ENCODE measurements around the gene PCSK2. TPM values are rescaled to one million over a fixed set of nuclear protein-coding genes. Genes with fewer than 3 reads are reported as not detected.

Gene PCSK2
- total RNA-seq, 4 donors from 2014 or later, result 2.0 to 12.5 (median 7.2) TPM

DNA sequence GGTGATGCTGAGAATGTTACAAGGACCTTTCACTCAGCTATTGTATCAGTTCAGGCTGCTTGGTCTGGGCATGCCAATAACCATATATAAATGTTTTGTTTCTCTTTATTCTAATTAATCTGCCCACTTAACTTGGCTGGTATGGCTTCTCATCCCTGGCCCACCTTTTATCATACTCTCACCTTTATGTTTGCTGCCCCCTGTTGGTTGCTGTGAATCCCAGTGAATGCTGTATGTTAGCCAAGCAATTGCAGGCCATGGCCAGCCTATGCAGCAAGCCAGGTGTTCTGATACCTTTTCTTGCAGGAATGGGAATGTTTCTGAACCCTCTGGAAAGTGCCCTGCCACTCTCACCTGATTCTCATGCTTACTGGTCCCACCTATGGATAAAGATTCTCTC, 54.6 kb downstream of the PCSK2 start:
- intact Hi-C loops (cut with DNase I), result no loop called here
- no peaks in the 10 kb centered on the region for H3K4me1 ChIP-seq
- H3K36me3 ChIP-seq, result no peaks in the 10 kb centered on the region
- no peaks in the 10 kb centered on the region for H3K27me3 ChIP-seq
- no peaks in the 10 kb centered on the region for H3K9me3 ChIP-seq
- TF ChIP-seq, protein P1, sequence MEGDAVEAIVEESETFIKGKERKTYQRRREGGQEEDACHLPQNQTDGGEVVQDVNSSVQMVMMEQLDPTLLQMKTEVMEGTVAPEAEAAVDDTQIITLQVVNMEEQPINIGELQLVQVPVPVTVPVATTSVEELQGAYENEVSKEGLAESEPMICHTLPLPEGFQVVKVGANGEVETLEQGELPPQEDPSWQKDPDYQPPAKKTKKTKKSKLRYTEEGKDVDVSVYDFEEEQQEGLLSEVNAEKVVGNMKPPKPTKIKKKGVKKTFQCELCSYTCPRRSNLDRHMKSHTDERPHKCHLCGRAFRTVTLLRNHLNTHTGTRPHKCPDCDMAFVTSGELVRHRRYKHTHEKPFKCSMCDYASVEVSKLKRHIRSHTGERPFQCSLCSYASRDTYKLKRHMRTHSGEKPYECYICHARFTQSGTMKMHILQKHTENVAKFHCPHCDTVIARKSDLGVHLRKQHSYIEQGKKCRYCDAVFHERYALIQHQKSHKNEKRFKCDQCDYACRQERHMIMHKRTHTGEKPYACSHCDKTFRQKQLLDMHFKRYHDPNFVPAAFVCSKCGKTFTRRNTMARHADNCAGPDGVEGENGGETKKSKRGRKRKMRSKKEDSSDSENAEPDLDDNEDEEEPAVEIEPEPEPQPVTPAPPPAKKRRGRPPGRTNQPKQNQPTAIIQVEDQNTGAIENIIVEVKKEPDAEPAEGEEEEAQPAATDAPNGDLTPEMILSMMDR (IDR thresholded peaks at IDR 0.05), result no peak
- no peak for TF ChIP-seq POLR2AphosphoS5 (IDR thresholded peaks at IDR 0.05)
- TF ChIP-seq POLR2A (IDR thresholded peaks at IDR 0.05; ENCODE audit: low read depth), result no peak
- TF ChIP-seq EP300 (IDR thresholded peaks at IDR 0.05), result no peak
- no peak for DNase-seq (ENCODE audit: extremely low spot score)
- H3K4me3 ChIP-seq, result no peak overlapping the region
- H3K27ac ChIP-seq (replicated peaks in 1 of 4), result no peak overlapping the region

DNA sequence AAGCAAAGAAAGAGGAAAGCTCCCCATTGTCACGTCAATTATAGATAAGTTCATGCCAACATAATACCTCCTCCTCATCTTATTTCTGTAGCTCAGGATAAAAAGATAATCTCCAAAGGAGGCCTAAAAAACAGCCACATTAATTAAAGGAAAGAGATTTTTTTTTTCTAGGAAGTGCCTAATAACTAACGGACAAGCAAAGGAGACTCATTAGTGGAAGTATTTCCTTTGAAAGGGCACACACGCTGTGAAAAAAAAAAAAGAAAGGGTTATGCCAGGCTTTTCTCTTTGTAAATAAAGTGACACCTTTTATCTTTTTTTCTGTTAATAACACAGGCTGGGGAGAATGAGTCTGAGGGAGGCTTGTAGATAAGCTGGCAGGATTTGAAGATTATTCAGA, 55.7 kb downstream of the PCSK2 start:
- Histone ChIP-seq H3K4me3 (no peak overlapping the region), H3K9me3 (no peaks in the 10 kb centered on the region), H3K27me3 (no peaks in the 10 kb centered on the region), H3K27ac (replicated peaks in 1 of 4) (no peak overlapping the region), H3K36me3 (no peaks in the 10 kb centered on the region), H3K4me1 (no peaks in the 10 kb centered on the region)
- intact Hi-C loops (cut with DNase I), result no loop called here
- no peak for DNase-seq (ENCODE audit: extremely low spot score)
- WGBS, result 70% methylated on average over 3 of the region's 3 CpGs
- TF ChIP-seq POLR2A (IDR thresholded peaks at IDR 0.05; ENCODE audit: low read depth) (no peak), EP300 (IDR thresholded peaks at IDR 0.05) (no peak)

DNA sequence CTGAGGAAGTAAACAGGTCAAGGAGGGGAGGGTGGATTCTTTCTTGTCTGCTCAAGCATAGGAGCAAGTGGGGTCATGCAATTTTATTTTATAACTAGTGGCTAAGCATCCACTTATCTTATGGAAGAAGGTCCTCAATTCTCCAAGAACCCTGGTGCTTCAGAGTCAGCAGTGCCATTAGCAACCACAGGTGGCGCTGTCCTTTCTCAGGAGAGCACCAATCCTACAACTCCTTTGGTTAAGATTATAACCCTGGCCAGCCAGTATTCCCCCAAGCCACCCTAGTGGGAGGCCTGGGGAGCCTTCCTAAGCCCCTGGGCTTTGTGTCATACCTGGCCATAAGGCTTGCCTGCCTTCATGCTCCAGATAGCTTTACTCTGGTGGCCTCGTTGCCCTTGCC, 60.7 kb downstream of the PCSK2 start:
- H3K4me3 ChIP-seq, result no peak overlapping the region
- no peak for TF ChIP-seq POLR2A (IDR thresholded peaks at IDR 0.05; ENCODE audit: low read depth)
- TF ChIP-seq POLR2AphosphoS5 (IDR thresholded peaks at IDR 0.05), result no peak
- TF ChIP-seq EP300 (IDR thresholded peaks at IDR 0.05), result no peak
- TF ChIP-seq, protein P1 (IDR thresholded peaks at IDR 0.05), result no peak
- H3K27me3 ChIP-seq, result no peaks in the 10 kb centered on the region
- no peak for DNase-seq (ENCODE audit: extremely low spot score)
- WGBS, result 100% methylated on average over 1 of the region's 2 CpGs
- intact Hi-C loops (cut with DNase I), result no loop called here
- H3K36me3 ChIP-seq, result no peaks in the 10 kb centered on the region
- no peaks in the 10 kb centered on the region for H3K9me3 ChIP-seq
- no peaks in the 10 kb centered on the region for H3K4me1 ChIP-seq
- no peak overlapping the region for H3K27ac ChIP-seq (replicated peaks in 1 of 4)

DNA sequence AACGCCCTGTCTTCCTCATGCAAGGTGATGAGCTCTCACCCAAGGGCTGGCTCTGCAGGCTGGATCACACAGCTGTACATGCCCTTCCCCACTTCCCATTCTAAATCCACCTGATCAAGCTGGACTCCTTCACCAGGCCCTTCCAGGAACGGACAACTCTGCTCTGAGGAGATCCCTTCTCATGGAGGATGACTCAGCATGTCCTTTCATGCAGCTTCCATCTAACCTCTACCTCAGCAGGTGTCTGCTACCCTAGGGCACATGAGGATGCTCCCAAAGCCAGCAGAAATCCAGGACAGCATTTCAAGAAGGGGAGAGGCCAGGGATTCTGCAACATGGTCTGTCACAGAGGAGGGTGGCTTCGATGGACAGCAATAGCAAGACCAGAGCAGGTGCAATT, 61.2 kb downstream of the PCSK2 start:
- 100% methylated on average over 2 of the region's 3 CpGs for WGBS
- no peak overlapping the region for H3K4me3 ChIP-seq
- no peaks in the 10 kb centered on the region for H3K9me3 ChIP-seq
- no peaks in the 10 kb centered on the region for H3K36me3 ChIP-seq
- no peaks in the 10 kb centered on the region for H3K4me1 ChIP-seq
- no peak for TF ChIP-seq EP300 (IDR thresholded peaks at IDR 0.05)
- TF ChIP-seq, protein P1 (IDR thresholded peaks at IDR 0.05), result no peak
- TF ChIP-seq POLR2AphosphoS5 (IDR thresholded peaks at IDR 0.05), result no peak
- no peak for TF ChIP-seq POLR2A (IDR thresholded peaks at IDR 0.05; ENCODE audit: low read depth)
- no peak overlapping the region for H3K27ac ChIP-seq (replicated peaks in 1 of 4)
- no peak for DNase-seq (ENCODE audit: extremely low spot score)
- intact Hi-C loops (cut with DNase I), result no loop called here
- H3K27me3 ChIP-seq, result no peaks in the 10 kb centered on the region

DNA sequence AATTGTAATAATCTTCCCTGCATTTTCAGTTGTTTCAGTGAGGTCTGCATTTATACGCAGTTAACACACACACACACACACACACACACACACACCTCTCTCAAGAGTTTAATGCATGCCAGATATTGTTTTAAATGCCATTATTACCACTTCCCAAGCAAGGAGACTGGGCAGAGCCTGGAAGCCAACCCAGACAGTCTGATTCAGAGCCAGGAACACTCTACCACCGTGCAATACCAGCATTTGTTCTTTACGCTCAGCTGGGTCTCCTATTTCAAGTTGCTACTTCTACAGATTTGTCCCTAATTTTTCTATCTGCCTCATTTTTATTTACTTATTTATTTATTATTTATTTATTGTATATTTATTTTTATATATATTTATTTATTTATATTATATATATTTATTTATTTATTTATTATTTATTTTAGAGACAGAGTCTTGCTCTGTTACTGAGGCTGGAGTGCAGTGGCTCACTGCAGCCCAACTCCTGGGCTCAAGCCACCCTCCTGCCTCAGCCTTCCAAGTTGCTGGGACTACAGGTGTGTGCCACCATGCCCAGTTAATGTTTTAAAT, 68.4 kb downstream of the PCSK2 start:
- Histone ChIP-seq H3K27ac (replicated peaks in 1 of 4) (no peak overlapping the region), H3K4me3 (no peak overlapping the region), H3K36me3 (no peaks in the 10 kb centered on the region), H3K9me3 (no peaks in the 10 kb centered on the region), H3K27me3 (peaks cover 0 to 4% (median 0%) of the 10 kb centered on the region in 4 donors), H3K4me1 (no peaks in the 10 kb centered on the region)
- intact Hi-C loops (cut with DNase I), result no loop called here
- WGBS, result 83% methylated on average over 3 of the region's 3 CpGs
- TF ChIP-seq EP300 (IDR thresholded peaks at IDR 0.05) (no peak), POLR2AphosphoS5 (IDR thresholded peaks at IDR 0.05) (no peak), POLR2A (IDR thresholded peaks at IDR 0.05; ENCODE audit: low read depth) (no peak)
- TF ChIP-seq, protein P1 (IDR thresholded peaks at IDR 0.05), result no peak
- no peak for DNase-seq (ENCODE audit: extremely low spot score)

Data from esophagus muscularis mucosa (tissue), 4 donors.